ENCODE measurements around the gene CSF2RB. TPM values are rescaled to one million over a fixed set of nuclear protein-coding genes. Genes with fewer than 3 reads are reported as not detected.

CSF2RB gene
- total and polyA plus RNA-seq, 2 of the 13 experiments (the other 11 are each of a cell fraction or from before 2014, with no cell fraction given) = not detected

DNA sequence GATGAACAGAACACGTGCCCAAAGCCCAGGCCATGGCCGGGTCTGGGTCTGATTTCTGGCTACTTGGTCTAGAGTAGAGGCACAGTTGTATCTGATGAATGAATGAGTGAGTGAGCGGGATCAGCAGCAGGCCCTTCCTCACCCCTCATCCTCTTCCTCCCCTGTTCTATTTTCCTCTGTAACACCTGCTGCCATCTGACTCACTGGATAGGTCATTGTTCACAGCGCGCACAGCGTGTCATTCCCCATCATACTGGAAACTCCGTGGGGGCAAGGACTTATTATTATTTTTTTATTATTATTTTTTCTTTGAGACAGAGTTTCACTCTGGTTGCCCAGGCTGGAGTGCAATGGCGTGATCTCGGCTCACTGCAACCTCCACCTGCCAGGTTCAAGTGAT lies 38.7 kb upstream of the CSF2RB start:
- CTCF ChIA-PET (ENCODE audit: low intra/inter-chr PET ratio, low total read pairs) = no interaction called here

DNA sequence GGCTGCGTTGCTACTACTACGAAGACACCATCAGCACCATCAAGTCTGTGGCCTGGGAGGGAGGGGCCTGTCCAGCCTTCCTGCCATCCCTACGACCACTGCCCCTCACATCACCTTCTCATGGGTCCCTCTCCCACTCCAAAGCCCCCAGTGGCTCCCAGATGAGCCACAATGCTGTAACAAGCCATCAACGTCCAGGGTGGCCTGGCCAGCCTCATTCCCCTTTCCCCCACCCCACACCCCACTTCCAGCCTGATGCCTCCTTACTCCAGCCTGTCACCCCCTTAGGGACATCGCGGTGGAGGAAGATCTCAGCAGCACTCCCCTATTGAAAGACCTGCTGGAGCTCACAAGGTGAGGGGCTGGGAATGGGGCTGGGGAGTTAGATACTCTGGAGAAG lies 37.7 kb upstream of the CSF2RB start:
- 57% methylated on average over 5 of the region's 6 CpGs for WGBS (ENCODE audit: low lambda C conversion rate)
- intact Hi-C loops (cut with micrococcal nuclease; ENCODE audit: unreplicated experiment) = no loop called here
- H2AFZ ChIP-seq (ENCODE audit: low read length) = no peak overlapping the region
- TF ChIP-seq PHF8 (CRISPR knock-in tag; IDR thresholded peaks at IDR 0.05) = no peak
- no peak overlapping the region for H3K4me2 ChIP-seq (ENCODE audit: low read depth, low read length)
- in situ Hi-C loops (cut with HindIII; ENCODE audit: extremely low pct_ligation_motif_present, low pct_unique_long_range_greater_than_20kb) = no loop called here
- POLR2A ChIA-PET = no interaction called here
- FAIRE-seq (no peak), DNase-seq (ENCODE audit: low spot score) (no peak), ATAC-seq (no peak)
- no peaks in the 10 kb centered on the region for H3K36me3 ChIP-seq (replicated peaks in 1 of 2; ENCODE audit: control insufficient read depth in 1 of 2, insufficient read depth in 2 of 2, low read length in 2 of 2)
- no TSS peak for BruUV-seq (replicated peaks)
- H3K27me3 ChIP-seq (ENCODE audit: control insufficient read depth in 1 of 2, insufficient read depth in 2 of 2, low read length in 2 of 2) = peaks cover 4 to 11% of the 10 kb centered on the region in 2 experiments
- no peaks in the 10 kb centered on the region for H3K79me2 ChIP-seq (ENCODE audit: insufficient read depth, low read length)
- CTCF ChIA-PET (ENCODE audit: low intra/inter-chr PET ratio, low total read pairs) = no interaction called here
- H3K9ac ChIP-seq (ENCODE audit: insufficient read depth, low read depth, low read length) = no peak overlapping the region
- no peak overlapping the region for H3K4me3 ChIP-seq (replicated peaks in 1 of 3; ENCODE audit: insufficient read depth in 1 of 3, low read depth in 2 of 3, low read length in 3 of 3)
- no peak overlapping the region for H3K27ac ChIP-seq (ENCODE audit: extremely low read length, insufficient read depth, low read length)
- peaks cover 9% of the 10 kb centered on the region; the same call in 1 of the 2 replicates for H3K4me1 ChIP-seq (ENCODE audit: insufficient read depth, low read length)
- H4K20me1 ChIP-seq (ENCODE audit: insufficient read depth, low read length) = no peaks in the 10 kb centered on the region
- no peaks in the 10 kb centered on the region for H3K9me3 ChIP-seq (ENCODE audit: low read length)

More for the DNA sequence above, 38.7 kb upstream of the CSF2RB start:
- DNase-seq (ENCODE audit: low spot score) = no peak
- FAIRE-seq = no peak
- POLR2A ChIA-PET = no interaction called here
- no peak overlapping the region for H2AFZ ChIP-seq (ENCODE audit: low read length)
- peaks cover 9% of the 10 kb centered on the region; the same call in 1 of the 2 replicates for H3K4me1 ChIP-seq (ENCODE audit: insufficient read depth, low read length)
- H3K9ac ChIP-seq (ENCODE audit: insufficient read depth, low read depth, low read length) = no peak overlapping the region
- TF ChIP-seq CREM (IDR thresholded peaks at IDR 0.05) = no peak
- no peak for TF ChIP-seq CREM (CRISPR knock-in tag; IDR thresholded peaks at IDR 0.05)
- no peak for TF ChIP-seq MAFF (IDR thresholded peaks at IDR 0.05; ENCODE audit: low read depth, low read length)
- in situ Hi-C loops (cut with HindIII; ENCODE audit: extremely low pct_ligation_motif_present, low pct_unique_long_range_greater_than_20kb) = no loop called here
- no peak overlapping the region for H3K4me2 ChIP-seq (ENCODE audit: low read depth, low read length)
- ATAC-seq = no peak
- H3K36me3 ChIP-seq (replicated peaks in 1 of 2; ENCODE audit: control insufficient read depth in 1 of 2, insufficient read depth in 2 of 2, low read length in 2 of 2) = no peaks in the 10 kb centered on the region
- H4K20me1 ChIP-seq (ENCODE audit: insufficient read depth, low read length) = no peaks in the 10 kb centered on the region
- H3K27ac ChIP-seq (ENCODE audit: extremely low read length, insufficient read depth, low read length) = no peak overlapping the region
- WGBS (ENCODE audit: low lambda C conversion rate) = 69% methylated on average over 8 of the region's 9 CpGs
- no TSS peak for BruUV-seq (replicated peaks)
- no peaks in the 10 kb centered on the region for H3K79me2 ChIP-seq (ENCODE audit: insufficient read depth, low read length)
- peaks cover 4 to 20% of the 10 kb centered on the region in 2 experiments for H3K27me3 ChIP-seq (ENCODE audit: control insufficient read depth in 1 of 2, insufficient read depth in 2 of 2, low read length in 2 of 2)
- H3K9me3 ChIP-seq (ENCODE audit: low read length) = no peaks in the 10 kb centered on the region
- intact Hi-C loops (cut with micrococcal nuclease; ENCODE audit: unreplicated experiment) = no loop called here
- no peak overlapping the region for H3K4me3 ChIP-seq (replicated peaks in 1 of 3; ENCODE audit: insufficient read depth in 1 of 3, low read depth in 2 of 3, low read length in 3 of 3)

Measured in HepG2 (cell line).